Measurements from ENCODE around the gene TRIM66.

Gene TRIM66, protein sequence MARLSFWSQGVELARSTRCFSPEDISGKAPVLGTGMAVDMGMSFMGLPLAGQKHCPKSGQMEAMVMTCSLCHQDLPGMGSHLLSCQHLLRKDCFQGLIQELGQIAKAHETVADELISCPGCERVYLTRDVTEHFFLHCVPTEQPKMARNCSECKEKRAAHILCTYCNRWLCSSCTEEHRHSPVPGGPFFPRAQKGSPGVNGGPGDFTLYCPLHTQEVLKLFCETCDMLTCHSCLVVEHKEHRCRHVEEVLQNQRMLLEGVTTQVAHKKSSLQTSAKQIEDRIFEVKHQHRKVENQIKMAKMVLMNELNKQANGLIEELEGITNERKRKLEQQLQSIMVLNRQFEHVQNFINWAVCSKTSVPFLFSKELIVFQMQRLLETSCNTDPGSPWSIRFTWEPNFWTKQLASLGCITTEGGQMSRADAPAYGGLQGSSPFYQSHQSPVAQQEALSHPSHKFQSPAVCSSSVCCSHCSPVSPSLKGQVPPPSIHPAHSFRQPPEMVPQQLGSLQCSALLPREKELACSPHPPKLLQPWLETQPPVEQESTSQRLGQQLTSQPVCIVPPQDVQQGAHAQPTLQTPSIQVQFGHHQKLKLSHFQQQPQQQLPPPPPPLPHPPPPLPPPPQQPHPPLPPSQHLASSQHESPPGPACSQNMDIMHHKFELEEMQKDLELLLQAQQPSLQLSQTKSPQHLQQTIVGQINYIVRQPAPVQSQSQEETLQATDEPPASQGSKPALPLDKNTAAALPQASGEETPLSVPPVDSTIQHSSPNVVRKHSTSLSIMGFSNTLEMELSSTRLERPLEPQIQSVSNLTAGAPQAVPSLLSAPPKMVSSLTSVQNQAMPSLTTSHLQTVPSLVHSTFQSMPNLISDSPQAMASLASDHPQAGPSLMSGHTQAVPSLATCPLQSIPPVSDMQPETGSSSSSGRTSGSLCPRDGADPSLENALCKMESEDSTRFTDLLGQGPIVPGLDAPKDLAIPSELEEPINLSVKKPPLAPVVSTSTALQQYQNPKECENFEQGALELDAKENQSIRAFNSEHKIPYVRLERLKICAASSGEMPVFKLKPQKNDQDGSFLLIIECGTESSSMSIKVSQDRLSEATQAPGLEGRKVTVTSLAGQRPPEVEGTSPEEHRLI (N-terminal part only)

DNA sequence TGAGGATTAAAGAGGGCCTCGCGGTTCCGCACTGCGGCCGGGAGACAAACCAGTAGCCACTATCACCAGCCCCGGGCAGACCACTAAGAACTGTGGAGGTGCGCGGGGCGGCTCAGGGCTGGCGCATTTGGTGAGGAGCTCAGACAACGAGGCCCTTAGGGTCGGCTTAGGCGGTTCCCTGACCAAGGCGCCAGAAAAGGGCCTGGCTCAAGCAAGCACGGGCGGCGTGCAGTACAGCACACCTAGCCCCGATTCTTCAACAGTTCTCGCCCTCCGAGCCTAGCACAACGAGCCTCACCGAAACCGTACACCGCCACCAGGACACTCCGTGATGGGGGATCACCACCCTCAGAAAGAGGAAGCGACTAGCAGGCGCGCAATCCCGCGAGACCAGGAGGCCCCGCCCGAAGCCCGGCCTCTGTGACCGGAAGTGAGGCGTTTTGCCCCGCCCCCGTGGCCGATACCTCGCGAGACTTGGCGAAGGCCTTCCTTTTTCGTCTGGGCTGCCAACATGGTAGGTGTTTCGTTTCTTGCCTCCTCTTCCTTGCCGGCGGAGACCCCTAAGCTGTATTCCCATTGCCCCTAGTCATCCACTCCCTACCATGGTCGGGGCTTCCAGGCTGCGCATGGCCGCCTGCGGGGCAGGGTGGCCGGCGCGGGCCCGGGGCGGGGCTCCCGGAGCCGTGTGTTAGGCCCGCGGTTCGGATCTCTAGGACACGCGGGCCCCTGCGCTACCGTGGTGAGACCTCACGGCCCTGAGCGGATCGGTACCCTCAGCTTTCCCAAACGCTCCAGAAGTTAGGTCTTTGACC, at the start of gene TRIM66, which contains the start of gene RPL27A:
TSS of gene TRIM66 (minus strand) at position 363 of the 812 bp plus-strand sequence. CDS start 10,391 bp downstream, outside the sequence.
TSS of gene RPL27A (plus strand) at position 490 of the 812 bp plus-strand sequence. CDS start at position 512, 22 bp downstream.
- DNase-seq (ENCODE audit: low read depth in 2 of 2): peak; percentile 95 to 98

GRCh38 chr11:8731647-8732323, 49.3 kb upstream of the TRIM66 start:
- DNase-seq (ENCODE audit: low read depth in 2 of 2): no peak

- DNase-seq (ENCODE audit: low read depth in 2 of 2): no peak
Measured at GRCh38 chr11:8730697-8731020, 48.2 kb upstream of the TRIM66 start.

DNA sequence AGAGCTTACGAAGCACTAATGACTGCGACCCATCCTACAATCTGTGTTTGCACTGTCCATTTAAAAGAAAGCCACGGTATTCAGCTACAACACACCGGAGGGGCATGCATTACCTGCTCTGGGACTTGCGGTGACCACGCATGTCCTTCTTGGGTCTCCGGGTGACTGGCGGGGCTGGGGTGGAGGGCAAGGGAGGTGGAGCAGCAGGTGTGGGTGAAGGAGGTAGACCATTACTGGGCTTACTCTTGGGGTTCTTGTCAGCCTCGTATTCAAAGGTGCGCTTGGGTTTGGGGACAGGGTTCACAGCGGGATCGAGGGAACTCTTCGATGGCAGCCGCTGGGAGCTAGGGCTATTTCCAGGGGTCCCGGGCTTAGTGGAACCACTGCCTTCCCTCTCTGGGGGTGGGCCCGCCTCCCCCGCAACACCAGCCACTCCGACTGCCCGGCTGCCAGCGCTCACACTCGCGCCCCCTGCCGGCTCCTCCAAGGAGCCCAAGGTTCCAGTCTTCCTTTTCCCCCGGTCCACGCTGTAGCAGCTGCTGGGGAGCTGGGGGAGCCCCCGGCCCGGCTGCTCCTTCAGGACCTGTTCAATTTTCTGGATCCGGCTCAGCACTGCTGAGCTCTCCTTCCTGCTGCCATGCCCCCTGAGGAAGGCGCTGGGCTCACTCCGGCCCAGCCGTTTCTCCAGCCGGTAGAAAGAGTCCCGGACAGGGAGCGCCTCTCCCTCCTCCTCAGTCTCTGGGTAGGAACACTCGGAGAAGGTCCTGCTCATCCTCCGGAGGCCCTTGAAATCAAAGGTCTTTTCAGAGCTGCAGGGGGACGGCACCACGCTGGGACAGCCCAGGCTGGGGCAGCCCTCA, 47.6 kb upstream of the TRIM66 start:
- DNase-seq (ENCODE audit: low read depth in 2 of 2): no peak

DNA sequence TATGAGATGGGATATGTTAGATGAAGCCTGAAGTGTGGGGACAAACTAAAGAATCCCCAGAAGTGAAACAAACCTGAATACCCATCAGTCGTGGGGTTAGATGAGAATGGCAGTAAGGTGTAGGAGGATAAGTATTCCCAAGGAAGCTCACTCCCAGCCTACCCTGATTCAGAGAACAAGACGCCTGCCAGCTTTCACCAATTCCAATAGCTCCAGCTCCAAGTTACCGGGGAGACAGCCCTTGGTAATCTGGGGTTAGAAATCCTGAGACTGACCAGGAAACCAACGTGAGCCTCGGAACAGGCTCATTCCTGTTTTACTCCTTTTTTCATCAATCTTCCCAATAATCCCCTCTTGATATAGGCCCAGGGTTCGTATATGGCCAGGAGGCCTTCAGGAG, 46.6 kb upstream of the TRIM66 start:
- DNase-seq (ENCODE audit: low read depth in 2 of 2): no peak

GRCh38 chr11:8728563-8728962, 46.1 kb upstream of the TRIM66 start:
- DNase-seq (ENCODE audit: low read depth in 2 of 2): no peak

GRCh38 chr11:8726395-8726794, 43.9 kb upstream of the TRIM66 start:
- no peak for DNase-seq (ENCODE audit: low read depth in 2 of 2)

DNA sequence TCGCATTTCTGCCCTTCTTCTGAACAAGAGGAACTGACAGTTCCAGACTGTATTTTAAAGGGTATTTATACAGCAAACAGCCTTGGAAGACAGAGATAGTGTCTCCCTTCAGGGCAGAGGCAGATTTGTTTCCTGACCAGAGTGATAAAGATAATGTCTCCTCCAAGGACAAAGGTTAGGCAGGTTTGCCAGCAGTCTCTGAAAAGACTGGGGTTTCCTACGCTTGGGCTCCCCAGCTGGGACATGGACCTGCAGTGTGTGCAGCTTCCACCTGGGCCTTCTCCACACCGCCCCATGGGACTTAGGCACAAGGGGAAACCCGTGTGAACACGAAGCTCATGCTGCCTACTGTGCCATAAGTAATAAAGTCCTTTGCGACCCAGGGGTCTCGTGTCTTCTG, 42.2 kb upstream of the TRIM66 start:
- no peak for DNase-seq (ENCODE audit: low read depth in 2 of 2)

GRCh38 chr11:8723711-8724110, 41.2 kb upstream of the TRIM66 start:
- no peak for DNase-seq (ENCODE audit: low read depth in 2 of 2)

DNA sequence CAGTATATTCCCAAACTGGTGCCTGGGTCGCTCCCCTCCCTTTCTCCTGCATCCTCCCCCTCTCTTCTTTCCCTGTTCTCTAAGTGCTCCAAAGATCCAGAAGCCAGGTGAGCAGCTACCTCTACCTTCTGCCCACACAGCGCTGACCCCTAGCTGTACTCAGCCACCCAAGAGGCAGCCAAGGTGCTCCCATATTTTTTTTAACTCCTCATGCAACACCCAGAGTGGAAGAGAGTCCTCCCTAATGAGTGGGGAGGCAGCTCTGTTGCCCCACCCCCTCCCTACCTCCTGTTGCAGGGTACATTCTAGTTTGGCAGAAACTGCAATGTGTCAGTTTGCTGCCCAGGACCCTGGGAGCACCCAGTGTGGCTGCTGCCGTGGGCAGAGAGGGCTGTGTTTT, 40.3 kb upstream of the TRIM66 start:
- no peak for DNase-seq (ENCODE audit: low read depth in 2 of 2)

- DNase-seq (ENCODE audit: low read depth in 2 of 2): no peak
Measured at GRCh38 chr11:8721609-8722500, 39.4 kb upstream of the TRIM66 start.

GRCh38 chr11:8720868-8721608, 38.6 kb upstream of the TRIM66 start:
- no peak for DNase-seq (ENCODE audit: low read depth in 2 of 2)

DNA sequence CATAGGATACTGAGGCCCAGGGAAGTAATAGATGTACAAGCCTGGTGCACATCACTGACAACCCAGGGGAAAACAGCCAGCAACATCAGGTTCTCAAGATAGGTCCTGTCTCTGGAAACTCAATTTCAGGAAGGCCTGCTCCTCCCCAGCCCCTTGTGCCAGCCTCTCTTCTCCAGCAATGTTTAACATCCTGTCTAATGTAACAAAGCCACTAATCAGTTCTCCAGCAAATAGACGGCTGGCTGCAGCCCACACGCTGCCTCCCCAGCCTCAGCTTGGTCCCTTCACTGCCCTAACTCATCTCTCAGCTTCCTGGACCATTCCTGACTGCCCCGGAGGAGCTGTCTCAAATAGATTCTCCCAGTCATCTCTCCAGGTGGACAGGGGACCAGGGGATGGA, 37.9 kb upstream of the TRIM66 start:
- no peak for DNase-seq (ENCODE audit: low read depth in 2 of 2)

- no peak for DNase-seq (ENCODE audit: low read depth in 2 of 2)
Measured at GRCh38 chr11:8719721-8720120, 37.3 kb upstream of the TRIM66 start.

DNA sequence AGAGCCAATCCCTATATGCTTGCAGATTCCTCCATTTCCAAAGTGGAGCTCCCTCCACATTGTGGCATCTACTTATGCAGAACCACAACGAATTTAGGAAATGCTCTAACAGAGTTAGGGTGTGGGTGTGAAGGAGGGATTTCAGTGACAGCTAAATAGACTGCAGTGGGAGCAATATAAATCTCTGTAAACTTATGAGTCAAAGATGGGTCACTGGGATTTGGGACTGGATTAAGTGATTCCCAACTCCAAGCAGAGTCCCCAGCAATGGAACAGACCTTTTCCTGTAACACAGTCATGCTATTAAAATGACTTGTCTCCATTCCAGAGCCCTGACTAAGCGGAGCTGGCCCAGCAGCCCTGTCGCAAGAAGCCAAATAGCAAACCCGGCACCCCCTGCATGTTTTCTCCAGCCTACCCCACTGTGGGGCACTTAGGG, 36.8 kb upstream of the TRIM66 start:
- no peak for DNase-seq (ENCODE audit: low read depth in 2 of 2)

GRCh38 chr11:8717876-8718753, 35.6 kb upstream of the TRIM66 start:
- no peak for DNase-seq (ENCODE audit: low read depth in 2 of 2)

DNA sequence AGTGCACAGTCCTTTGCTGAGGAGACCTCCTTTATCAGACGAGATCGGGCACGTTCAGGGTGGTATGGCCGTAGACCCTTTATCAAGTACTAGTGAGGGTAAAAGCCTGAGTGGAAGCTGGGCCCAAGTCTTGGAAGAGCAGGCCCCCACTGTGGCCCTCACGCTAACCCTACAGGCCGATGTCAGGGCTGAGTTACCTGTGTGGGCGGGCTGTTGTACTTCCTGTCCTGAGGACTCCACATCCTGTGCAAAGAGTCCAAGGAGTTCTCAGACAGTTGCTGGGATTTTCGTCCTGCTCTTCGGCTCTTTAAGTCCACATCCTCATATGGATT, 35.0 kb upstream of the TRIM66 start:
- DNase-seq (ENCODE audit: low read depth in 2 of 2): no peak

Measured in stimulated activated CD8-positive, alpha-beta memory T cell treated with anti-CD3 and anti-CD28 coated beads, Interleukin-15, amount 100 ng/mL, for 48 hours (primary cell).